ENCODE measurements around the gene ESR2. TPM values are rescaled to one million over a fixed set of nuclear protein-coding genes. Genes with fewer than 3 reads are reported as not detected.

The ESR2 gene
- total RNA-seq, 1 donor from 2014 or later, result 2.2 TPM

DNA sequence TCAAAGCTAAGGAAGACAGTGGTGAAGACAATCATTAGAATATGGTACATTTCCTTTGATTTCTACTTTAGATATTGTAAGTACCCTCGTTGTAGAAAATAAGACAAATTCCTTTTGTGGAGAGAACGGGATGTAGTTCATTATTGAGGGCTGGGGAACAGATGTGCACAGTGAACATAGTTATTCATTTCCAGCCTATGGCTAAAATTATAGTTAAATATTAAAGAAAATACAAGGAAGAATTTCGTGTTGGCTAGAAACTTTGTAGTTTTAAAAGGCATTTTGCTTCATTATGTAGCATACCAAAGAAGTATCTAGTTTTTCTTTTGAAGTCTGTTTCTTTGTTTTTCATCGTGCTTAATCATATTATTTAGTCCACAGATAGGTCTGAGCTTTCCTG is 201.8 kb downstream of the ESR2 start:
- Histone ChIP-seq H3K9me3 (no peaks in the 10 kb centered on the region), H3K36me3 (peaks cover 0 to 10% of the 10 kb centered on the region in 2 donors), H3K4me3 (no peak overlapping the region), H3K27me3 (no peaks in the 10 kb centered on the region), H3K4me1 (no peaks in the 10 kb centered on the region), H3K27ac (no peak overlapping the region)
- intact Hi-C loops (cut with DNase I), result no loop called here
- no peak for DNase-seq (ENCODE audit: extremely low spot score in 2 of 2)
- no peak for TF ChIP-seq POLR2AphosphoS5 (IDR thresholded peaks at IDR 0.05; ENCODE audit: insufficient read depth in 1 of 2, low read depth in 1 of 2)
- TF ChIP-seq, protein P1, sequence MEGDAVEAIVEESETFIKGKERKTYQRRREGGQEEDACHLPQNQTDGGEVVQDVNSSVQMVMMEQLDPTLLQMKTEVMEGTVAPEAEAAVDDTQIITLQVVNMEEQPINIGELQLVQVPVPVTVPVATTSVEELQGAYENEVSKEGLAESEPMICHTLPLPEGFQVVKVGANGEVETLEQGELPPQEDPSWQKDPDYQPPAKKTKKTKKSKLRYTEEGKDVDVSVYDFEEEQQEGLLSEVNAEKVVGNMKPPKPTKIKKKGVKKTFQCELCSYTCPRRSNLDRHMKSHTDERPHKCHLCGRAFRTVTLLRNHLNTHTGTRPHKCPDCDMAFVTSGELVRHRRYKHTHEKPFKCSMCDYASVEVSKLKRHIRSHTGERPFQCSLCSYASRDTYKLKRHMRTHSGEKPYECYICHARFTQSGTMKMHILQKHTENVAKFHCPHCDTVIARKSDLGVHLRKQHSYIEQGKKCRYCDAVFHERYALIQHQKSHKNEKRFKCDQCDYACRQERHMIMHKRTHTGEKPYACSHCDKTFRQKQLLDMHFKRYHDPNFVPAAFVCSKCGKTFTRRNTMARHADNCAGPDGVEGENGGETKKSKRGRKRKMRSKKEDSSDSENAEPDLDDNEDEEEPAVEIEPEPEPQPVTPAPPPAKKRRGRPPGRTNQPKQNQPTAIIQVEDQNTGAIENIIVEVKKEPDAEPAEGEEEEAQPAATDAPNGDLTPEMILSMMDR (IDR thresholded peaks at IDR 0.05), result no peak
- no peak for TF ChIP-seq POLR2A (IDR thresholded peaks at IDR 0.05)

DNA sequence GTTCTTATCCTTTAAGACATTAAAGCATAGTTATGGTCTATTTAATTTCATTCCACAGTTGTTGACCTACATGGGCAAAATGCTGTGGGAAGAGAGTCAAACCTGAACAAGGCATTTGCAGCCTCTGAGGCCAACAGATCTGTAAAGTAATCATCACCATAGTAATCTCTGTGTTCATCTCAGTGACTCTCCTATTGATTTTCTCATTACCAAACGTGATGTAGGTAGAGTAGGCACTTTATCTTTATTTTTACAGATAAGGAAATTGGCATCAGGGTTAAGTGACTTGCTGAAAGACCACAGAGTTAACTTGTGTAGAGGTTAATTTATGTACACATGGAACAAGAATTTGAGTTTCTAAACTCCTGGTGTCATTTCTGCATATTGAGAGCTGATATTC is 203.0 kb downstream of the ESR2 start:
- no peak for TF ChIP-seq POLR2AphosphoS5 (IDR thresholded peaks at IDR 0.05; ENCODE audit: insufficient read depth in 1 of 2, low read depth in 1 of 2)
- TF ChIP-seq POLR2A (IDR thresholded peaks at IDR 0.05), result no peak
- TF ChIP-seq, protein P1 (IDR thresholded peaks at IDR 0.05), result no peak
- Histone ChIP-seq H3K36me3 (peaks cover 0 to 10% of the 10 kb centered on the region in 2 donors), H3K4me1 (no peaks in the 10 kb centered on the region)

DNA sequence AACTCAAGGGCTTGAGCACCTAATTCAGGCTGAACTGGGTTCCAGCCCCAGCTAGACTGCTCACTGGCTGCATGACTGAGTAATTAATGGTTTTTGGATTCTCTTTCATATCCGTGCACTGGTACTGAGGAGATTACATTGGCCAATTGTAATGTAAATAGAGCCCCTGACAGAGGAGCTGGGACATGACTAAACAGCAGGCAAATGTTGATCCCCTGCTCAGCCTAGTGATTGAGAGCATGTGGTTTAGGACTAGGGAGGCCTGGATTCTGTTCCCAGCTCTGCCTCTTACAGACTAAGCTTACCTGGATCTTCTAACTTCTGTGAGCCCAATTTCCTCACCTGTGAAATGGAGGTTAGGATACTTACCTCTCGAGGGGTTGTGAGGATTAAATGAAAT is 204.3 kb downstream of the ESR2 start:
- intact Hi-C loops (cut with DNase I), result no loop called here
- H3K9me3 ChIP-seq, result no peaks in the 10 kb centered on the region
- H3K27me3 ChIP-seq, result no peaks in the 10 kb centered on the region
- no peak overlapping the region for H3K27ac ChIP-seq
- no peak overlapping the region for H3K4me3 ChIP-seq
- TF ChIP-seq, protein P1 (IDR thresholded peaks at IDR 0.05), result no peak
- TF ChIP-seq POLR2A (IDR thresholded peaks at IDR 0.05), result no peak
- no peak for TF ChIP-seq POLR2AphosphoS5 (IDR thresholded peaks at IDR 0.05; ENCODE audit: insufficient read depth in 1 of 2, low read depth in 1 of 2)
- no peak for DNase-seq (ENCODE audit: extremely low spot score in 2 of 2)
- peaks cover 0 to 10% of the 10 kb centered on the region in 2 donors for H3K36me3 ChIP-seq
- H3K4me1 ChIP-seq, result no peaks in the 10 kb centered on the region

More for the DNA sequence above, 203.0 kb downstream of the ESR2 start:
- intact Hi-C loops (cut with DNase I), result no loop called here
- no peak overlapping the region for H3K4me3 ChIP-seq
- H3K27ac ChIP-seq, result no peak overlapping the region
- DNase-seq (ENCODE audit: extremely low spot score in 2 of 2), result no peak
- H3K9me3 ChIP-seq, result no peaks in the 10 kb centered on the region
- no peaks in the 10 kb centered on the region for H3K27me3 ChIP-seq

DNA sequence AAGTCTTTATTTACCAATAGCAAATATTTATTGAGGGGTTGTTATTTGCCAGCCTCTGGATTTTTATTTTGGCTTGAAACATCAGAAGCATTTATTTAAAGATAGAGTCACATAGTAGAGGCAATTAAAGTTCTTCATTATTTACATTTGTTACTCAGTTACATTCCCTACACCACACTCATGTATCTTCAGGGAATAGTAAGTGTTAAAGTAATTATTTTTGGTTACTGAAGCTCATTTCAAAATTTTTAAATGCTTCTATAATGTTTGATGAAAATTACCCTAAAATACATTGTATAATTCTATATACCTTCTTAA is 205.6 kb downstream of the ESR2 start:
- no peak for TF ChIP-seq POLR2A (IDR thresholded peaks at IDR 0.05)
- no peak for TF ChIP-seq POLR2AphosphoS5 (IDR thresholded peaks at IDR 0.05; ENCODE audit: insufficient read depth in 1 of 2, low read depth in 1 of 2)
- TF ChIP-seq, protein P1 (IDR thresholded peaks at IDR 0.05), result no peak
- Histone ChIP-seq H3K4me1 (no peaks in the 10 kb centered on the region), H3K27me3 (no peaks in the 10 kb centered on the region), H3K4me3 (no peak overlapping the region), H3K9me3 (no peaks in the 10 kb centered on the region), H3K27ac (no peak overlapping the region), H3K36me3 (peaks cover 0 to 23% of the 10 kb centered on the region in 2 donors)
- no peak for DNase-seq (ENCODE audit: extremely low spot score in 2 of 2)
- intact Hi-C loops (cut with DNase I), result no loop called here

DNA sequence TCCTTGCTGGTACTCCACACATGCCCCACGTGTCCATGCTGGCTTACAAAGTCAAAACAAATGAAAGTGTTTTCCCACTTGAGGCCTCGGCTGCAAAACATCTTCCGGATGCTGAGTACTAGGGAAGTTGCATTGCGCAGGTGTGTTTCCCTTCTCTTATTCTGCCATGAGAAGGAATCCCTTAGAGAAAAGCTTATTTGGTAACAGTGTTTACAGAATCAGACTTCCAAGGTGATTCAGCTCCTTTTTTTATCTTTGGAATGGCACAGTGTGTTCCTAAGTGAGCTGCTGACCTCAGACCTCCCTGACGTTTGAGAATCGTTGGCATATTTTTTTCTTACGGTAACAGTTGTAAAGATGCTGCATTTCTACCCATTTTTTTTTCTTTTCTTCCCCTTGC is 211.3 kb downstream of the ESR2 start:
- TF ChIP-seq, protein P1 (IDR thresholded peaks at IDR 0.05), result no peak
- TF ChIP-seq POLR2AphosphoS5 (IDR thresholded peaks at IDR 0.05; ENCODE audit: insufficient read depth in 1 of 2, low read depth in 1 of 2) (no peak), POLR2A (IDR thresholded peaks at IDR 0.05) (no peak)
- H3K36me3 ChIP-seq, result peaks cover 0 to 52% of the 10 kb centered on the region in 2 donors
- no peaks in the 10 kb centered on the region for H3K9me3 ChIP-seq
- no peak for DNase-seq (ENCODE audit: extremely low spot score in 2 of 2)
- intact Hi-C loops (cut with DNase I), result no loop called here
- no peak overlapping the region for H3K27ac ChIP-seq
- H3K4me3 ChIP-seq, result no peak overlapping the region
- no peaks in the 10 kb centered on the region for H3K27me3 ChIP-seq
- H3K4me1 ChIP-seq, result no peaks in the 10 kb centered on the region
